Right lung (tissue), 10 donors: ENCODE measurements around the gene NPFFR2. TPM values are rescaled to one million over a fixed set of nuclear protein-coding genes. Genes with fewer than 3 reads are reported as not detected.
"Not testable (repeated sequence)": the region's sequence is repeated elsewhere in the genome, so short reads cannot be mapped to it uniquely, and the experiment has no call there.

ENCODE experiments used
- DNase-seq, 2 donors: peaks; one replicate each; pipeline ENCODE4 v3.0.0-alpha.2; 2013
- long read RNA-seq, 8 donors: transcript quantifications; one replicate each; lab custom pipeline, GENCODE V29; 2026
- polyA plus RNA-seq, 5 donors: library from polyadenylated mRNA; unstranded; fragments of 120-200 nt; gene quantifications; one replicate each; pipeline versions ENCODE4 v1.2.1 to v1.2.3, GENCODE V29; 2013; ENCODE audit warnings: inconsistent platforms in 1 of 5, low replicate concordance in 1 of 5; ENCODE audit not compliant: insufficient read length in 5 of 5, insufficient read depth in 1 of 5

NPFFR2 gene
- under 1 TPM in 2 of 5 donors, not detected in 3; 0.09 TPM for polyA plus RNA-seq
- long read RNA-seq, donor 1, result 0 reads
- long read RNA-seq, donor 2, result 0 reads
- long read RNA-seq, donor 3, result 0 reads
- long read RNA-seq, donor 4, result 0 reads
- long read RNA-seq, donor 5, result 0 reads
- long read RNA-seq, donor 6, result 0 reads
- long read RNA-seq, donor 7, result 0 reads
- long read RNA-seq, donor 8, result 0 reads

GRCh38 chr4:72031868-72032608, at the start of gene NPFFR2:
Gene NPFFR2, plus strand, starts transcription at chr4:72032000. Its CDS starts 96,592 bp downstream, at chr4:72128592.
- DNase-seq, result peak; percentile 6 to 21

GRCh38 chr4:71992571-71993312, 39.1 kb upstream of the NPFFR2 start:
- DNase-seq, result no peak

- DNase-seq, result no peak
Observed at GRCh38 chr4:71994559-71994958, 37.2 kb upstream of the NPFFR2 start.

- no peak for DNase-seq
Observed at GRCh38 chr4:71995297-71995696, 36.5 kb upstream of the NPFFR2 start.

- DNase-seq, result no peak
Observed at GRCh38 chr4:72006586-72006985, 25.2 kb upstream of the NPFFR2 start.

GRCh38 chr4:72011906-72012305, 19.9 kb upstream of the NPFFR2 start:
- no peak for DNase-seq

GRCh38 chr4:72016011-72016410, 15.8 kb upstream of the NPFFR2 start:
- no peak for DNase-seq

GRCh38 chr4:72019688-72020087, 12.1 kb upstream of the NPFFR2 start:
- DNase-seq, result no peak

- DNase-seq, result no peak
Observed at GRCh38 chr4:72022553-72022952, 9.2 kb upstream of the NPFFR2 start.

- no peak for DNase-seq
Observed at GRCh38 chr4:72055566-72055965, 23.8 kb downstream of the NPFFR2 start.

GRCh38 chr4:72063726-72064125, 31.9 kb downstream of the NPFFR2 start:
- no peak for DNase-seq

- DNase-seq, result no peak
Observed at GRCh38 chr4:72067051-72067450, 35.3 kb downstream of the NPFFR2 start.

- no peak for DNase-seq
Observed at GRCh38 chr4:72073816-72074215, 42.0 kb downstream of the NPFFR2 start.

GRCh38 chr4:72076562-72076961, 44.8 kb downstream of the NPFFR2 start:
- no peak for DNase-seq

GRCh38 chr4:72077346-72077745, 45.5 kb downstream of the NPFFR2 start:
- DNase-seq, result no peak

GRCh38 chr4:72084587-72085011, 52.8 kb downstream of the NPFFR2 start:
- no peak for DNase-seq

- DNase-seq, result not testable (repeated sequence)
Observed at GRCh38 chr4:72090606-72091005, 58.8 kb downstream of the NPFFR2 start.

GRCh38 chr4:72094059-72094797, 62.4 kb downstream of the NPFFR2 start:
- peak; percentile 55 to 59 for DNase-seq

GRCh38 chr4:72107456-72107855, 75.7 kb downstream of the NPFFR2 start:
- DNase-seq, result no peak

GRCh38 chr4:72109364-72109763, 77.6 kb downstream of the NPFFR2 start:
- no peak for DNase-seq

- no peak for DNase-seq
Observed at GRCh38 chr4:72109959-72110497, 78.2 kb downstream of the NPFFR2 start.

- DNase-seq, result no peak
Observed at GRCh38 chr4:72110886-72111285, 79.1 kb downstream of the NPFFR2 start.
